ENCODE results near the gene ONECUT1. TPM values are rescaled to one million over a fixed set of nuclear protein-coding genes. Genes with fewer than 3 reads are reported as not detected.
"Not testable (repeated sequence)": the region's sequence is repeated elsewhere in the genome, so short reads cannot be mapped to it uniquely, and the experiment has no call there.

The ONECUT1 gene
- total RNA-seq: 304 and 341 TPM in 2 replicates
- long read RNA-seq, transcript ONECUT1-201 (2 exons, 2,092 nt): major isoform, 37 of 154 reads
- long read RNA-seq, transcript ONECUT1-203 (2 exons, 583 nt): minor isoform, 35 of 154 reads
- long read RNA-seq, partial matches to known transcripts: 4 of 154 reads
- long read RNA-seq, other reads (novel, unspliced or antisense): 78 of 154 reads

DNA sequence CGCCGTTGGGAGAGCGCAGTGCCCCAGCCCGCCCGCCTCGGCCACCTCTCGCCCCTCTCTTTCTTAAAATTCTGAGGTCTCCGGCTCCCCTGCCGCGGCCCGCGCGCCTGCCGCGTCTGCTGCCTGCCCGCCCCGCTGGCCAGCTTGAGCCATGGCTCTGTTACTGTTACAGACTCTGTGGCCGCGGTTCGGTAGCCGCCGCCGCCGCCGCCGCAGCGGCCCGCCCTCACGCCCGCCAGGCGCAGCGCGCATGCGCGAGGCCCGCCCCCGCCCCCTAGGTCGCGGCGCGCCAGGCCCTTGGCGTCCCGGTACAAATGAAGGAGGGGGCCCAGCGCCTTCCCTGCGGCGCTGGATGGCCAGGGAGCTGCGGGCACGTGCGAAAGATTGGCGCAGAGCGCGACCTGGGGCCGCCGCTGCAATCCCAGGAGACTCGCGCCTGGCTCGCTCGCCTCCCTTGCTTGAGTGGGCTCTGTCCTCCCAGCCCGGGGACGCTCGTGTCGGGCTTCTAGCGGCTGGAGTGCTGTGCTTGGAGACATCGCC, at the start of gene ONECUT1:
ONECUT1 (minus strand) TSS at position 168 of the 540 bp plus-strand sequence. CDS start 452 bp downstream, outside the sequence.
- Mint-ChIP-seq H3K36me3 (ENCODE audit: insufficient read depth) (peaks cover 45% of the 10 kb centered on the region), H3K4me3 (ENCODE audit: low read depth) (peak within 1 kb of the TSS; percentile 96), H3K27me3 (no peaks in the 10 kb centered on the region), H3K27ac (peak within 1 kb of the TSS; percentile 97), H3K4me1 (ENCODE audit: low read depth) (peaks cover 15% of the 10 kb centered on the region), H3K9me3 (ENCODE audit: low read depth) (peaks cover 3% of the 10 kb centered on the region)
- TF ChIP-seq, protein P1, sequence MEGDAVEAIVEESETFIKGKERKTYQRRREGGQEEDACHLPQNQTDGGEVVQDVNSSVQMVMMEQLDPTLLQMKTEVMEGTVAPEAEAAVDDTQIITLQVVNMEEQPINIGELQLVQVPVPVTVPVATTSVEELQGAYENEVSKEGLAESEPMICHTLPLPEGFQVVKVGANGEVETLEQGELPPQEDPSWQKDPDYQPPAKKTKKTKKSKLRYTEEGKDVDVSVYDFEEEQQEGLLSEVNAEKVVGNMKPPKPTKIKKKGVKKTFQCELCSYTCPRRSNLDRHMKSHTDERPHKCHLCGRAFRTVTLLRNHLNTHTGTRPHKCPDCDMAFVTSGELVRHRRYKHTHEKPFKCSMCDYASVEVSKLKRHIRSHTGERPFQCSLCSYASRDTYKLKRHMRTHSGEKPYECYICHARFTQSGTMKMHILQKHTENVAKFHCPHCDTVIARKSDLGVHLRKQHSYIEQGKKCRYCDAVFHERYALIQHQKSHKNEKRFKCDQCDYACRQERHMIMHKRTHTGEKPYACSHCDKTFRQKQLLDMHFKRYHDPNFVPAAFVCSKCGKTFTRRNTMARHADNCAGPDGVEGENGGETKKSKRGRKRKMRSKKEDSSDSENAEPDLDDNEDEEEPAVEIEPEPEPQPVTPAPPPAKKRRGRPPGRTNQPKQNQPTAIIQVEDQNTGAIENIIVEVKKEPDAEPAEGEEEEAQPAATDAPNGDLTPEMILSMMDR (IDR thresholded peaks at IDR 0.05; ENCODE audit: unreplicated experiment): no peak
- peak; percentile 83 for DNase-seq (ENCODE audit: low spot score, unreplicated experiment)

DNA sequence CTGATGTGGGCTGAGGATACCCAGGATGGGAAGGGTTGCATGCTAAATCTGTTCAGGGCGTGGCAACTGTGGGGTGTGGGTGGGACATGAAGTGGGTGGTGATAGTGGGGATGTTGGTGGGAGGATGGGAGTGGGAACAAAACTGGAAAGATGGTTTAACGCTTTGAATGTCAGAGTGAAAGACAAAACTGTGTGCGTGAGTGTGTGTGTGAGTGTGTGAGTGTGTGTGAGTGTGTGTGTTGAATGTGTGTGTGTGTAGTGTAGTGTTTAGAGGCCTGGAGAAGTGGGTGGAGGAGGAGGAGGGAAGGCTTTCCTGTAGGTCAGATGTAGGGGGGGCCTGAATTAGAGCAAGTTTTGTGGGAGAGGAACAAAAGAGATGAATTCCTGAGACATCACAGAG, 44.2 kb upstream of the ONECUT1 start:
- Mint-ChIP-seq H3K27ac (no peak overlapping the region), H3K4me1 (ENCODE audit: low read depth) (peaks cover 8% of the 10 kb centered on the region), H3K4me3 (ENCODE audit: low read depth) (no peak overlapping the region), H3K36me3 (ENCODE audit: insufficient read depth) (no peaks in the 10 kb centered on the region), H3K9me3 (ENCODE audit: low read depth) (peaks cover 3% of the 10 kb centered on the region), H3K27me3 (no peaks in the 10 kb centered on the region)
- TF ChIP-seq, protein P1 (IDR thresholded peaks at IDR 0.05; ENCODE audit: unreplicated experiment): no peak
- no peak for DNase-seq (ENCODE audit: low spot score, unreplicated experiment)

DNA sequence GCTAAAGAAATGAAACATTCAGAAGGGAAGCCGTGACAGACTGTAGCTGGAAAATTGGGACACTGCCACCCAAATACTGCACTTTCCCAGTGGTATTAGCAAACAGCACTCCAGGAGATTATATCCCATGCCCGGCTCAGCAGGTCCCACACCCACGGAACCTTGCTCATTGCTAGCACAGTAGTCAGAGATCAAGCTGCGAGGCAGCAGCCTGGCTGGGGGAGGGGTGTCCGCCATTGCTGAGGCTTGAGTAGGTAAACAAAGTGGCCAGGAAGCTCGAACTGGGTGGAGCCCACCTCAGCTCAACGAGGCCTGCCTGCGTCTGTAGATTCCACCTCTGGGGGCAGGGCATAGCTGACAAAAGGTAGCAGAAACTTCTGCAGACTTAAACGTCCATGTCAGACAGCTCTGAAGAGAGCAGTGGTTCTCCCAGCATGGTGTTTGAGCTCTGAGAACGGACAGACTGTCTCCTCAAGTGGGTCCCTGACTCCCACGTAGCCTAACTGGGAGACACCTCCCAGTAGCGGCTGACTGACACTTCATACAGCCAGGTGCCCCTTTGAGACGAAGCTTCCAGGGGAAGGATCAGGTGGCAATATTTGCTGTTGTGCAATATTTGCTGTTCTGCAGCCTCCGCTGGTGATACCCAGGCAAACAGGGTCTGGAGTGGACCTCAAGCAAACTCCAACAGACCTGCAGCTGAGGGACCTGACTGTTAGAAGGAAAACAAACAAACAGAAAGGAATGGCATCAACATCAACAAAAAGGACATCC, 34.2 kb upstream of the ONECUT1 start:
- Mint-ChIP-seq H3K36me3 (ENCODE audit: insufficient read depth) (peaks cover 12% of the 10 kb centered on the region), H3K4me1 (ENCODE audit: low read depth) (peaks cover 17% of the 10 kb centered on the region), H3K9me3 (ENCODE audit: low read depth) (peaks cover 29% of the 10 kb centered on the region)
- not testable (repeated sequence) for H3K27me3 Mint-ChIP-seq; H3K27ac Mint-ChIP-seq; DNase-seq (ENCODE audit: low spot score, unreplicated experiment); H3K4me3 Mint-ChIP-seq (ENCODE audit: low read depth)

DNA sequence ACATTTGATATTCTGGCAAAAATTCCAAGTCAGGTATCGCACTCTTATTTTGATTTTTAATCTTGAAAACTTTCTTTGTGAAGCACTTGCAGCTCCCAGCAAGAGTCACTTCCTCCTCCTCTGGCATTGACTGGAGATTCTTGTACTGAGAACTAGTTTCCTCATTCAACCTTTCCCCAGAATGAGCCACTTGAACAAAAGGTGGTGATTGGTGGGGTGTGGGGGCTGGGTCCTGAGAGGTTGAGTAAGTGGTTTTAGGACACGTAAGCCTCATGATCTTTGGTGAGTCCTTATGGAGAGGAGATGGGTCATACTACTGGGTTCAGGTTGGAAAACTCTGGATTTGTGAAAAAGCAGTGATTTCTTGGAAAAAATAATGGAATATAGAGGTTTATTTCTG, 32.3 kb upstream of the ONECUT1 start:
- H3K27ac Mint-ChIP-seq: no peak overlapping the region
- H3K9me3 Mint-ChIP-seq (ENCODE audit: low read depth): peaks cover 27% of the 10 kb centered on the region
- no peak for DNase-seq (ENCODE audit: low spot score, unreplicated experiment)
- peaks cover 13% of the 10 kb centered on the region for H3K36me3 Mint-ChIP-seq (ENCODE audit: insufficient read depth)
- no peaks in the 10 kb centered on the region for H3K27me3 Mint-ChIP-seq
- H3K4me3 Mint-ChIP-seq (ENCODE audit: low read depth): no peak overlapping the region
- H3K4me1 Mint-ChIP-seq (ENCODE audit: low read depth): peaks cover 17% of the 10 kb centered on the region
- TF ChIP-seq, protein P1 (IDR thresholded peaks at IDR 0.05; ENCODE audit: unreplicated experiment): no peak

DNA sequence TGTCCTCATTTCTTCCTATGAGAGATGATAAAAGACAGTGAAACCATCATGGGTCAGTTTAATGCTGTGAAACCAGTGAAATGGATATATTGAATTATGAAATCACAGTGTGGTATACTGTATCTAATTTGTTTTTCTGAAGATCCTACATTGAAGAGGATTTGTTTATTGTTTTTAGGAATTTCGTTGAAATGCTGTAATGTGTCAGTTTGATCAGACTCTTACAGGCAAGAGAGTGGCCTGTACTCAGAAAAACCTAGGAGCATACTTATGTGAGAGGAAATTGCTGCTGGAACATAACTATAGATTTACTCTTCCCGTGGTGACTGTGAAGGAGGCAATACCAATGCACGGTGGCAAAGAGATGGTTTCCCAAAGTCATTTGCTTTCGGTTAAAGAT, 29.1 kb upstream of the ONECUT1 start:
- TF ChIP-seq, protein P1 (IDR thresholded peaks at IDR 0.05; ENCODE audit: unreplicated experiment): no peak
- DNase-seq (ENCODE audit: low spot score, unreplicated experiment): no peak
- H3K36me3 Mint-ChIP-seq (ENCODE audit: insufficient read depth): peaks cover 8% of the 10 kb centered on the region
- H3K9me3 Mint-ChIP-seq (ENCODE audit: low read depth): peaks cover 18% of the 10 kb centered on the region
- H3K4me3 Mint-ChIP-seq (ENCODE audit: low read depth): no peak overlapping the region
- no peak overlapping the region for H3K27ac Mint-ChIP-seq
- peaks cover 10% of the 10 kb centered on the region for H3K4me1 Mint-ChIP-seq (ENCODE audit: low read depth)
- H3K27me3 Mint-ChIP-seq: no peaks in the 10 kb centered on the region

DNA sequence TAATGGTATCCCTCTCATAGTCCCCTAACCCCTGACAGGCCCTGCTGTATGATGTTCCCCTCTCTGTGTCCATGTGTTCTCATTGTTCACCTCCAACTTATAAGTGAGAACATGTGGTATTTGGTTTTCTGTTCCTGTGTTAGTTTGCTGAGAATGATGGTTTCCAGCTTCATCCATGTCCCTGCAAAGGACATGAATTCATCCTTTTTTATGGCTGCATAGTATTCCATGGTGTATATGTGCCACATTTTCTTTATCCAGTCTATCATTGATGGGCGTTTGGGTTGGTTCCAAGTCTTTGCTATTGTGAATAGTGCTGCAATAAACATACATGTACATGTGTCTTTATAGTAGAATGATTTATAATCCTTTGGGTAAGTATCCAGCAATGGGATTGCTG, 25.8 kb upstream of the ONECUT1 start:
- not testable (repeated sequence) for H3K27ac Mint-ChIP-seq, H3K27me3 Mint-ChIP-seq

More for the DNA sequence above, 25.8 kb upstream of the ONECUT1 start:
- H3K4me1 Mint-ChIP-seq (ENCODE audit: low read depth); H3K36me3 Mint-ChIP-seq (ENCODE audit: insufficient read depth); H3K4me3 Mint-ChIP-seq (ENCODE audit: low read depth); DNase-seq (ENCODE audit: low spot score, unreplicated experiment): not testable (repeated sequence)
- H3K9me3 Mint-ChIP-seq (ENCODE audit: low read depth): peaks cover 12% of the 10 kb centered on the region

Measured in progenitor cell of endocrine pancreas (in vitro differentiated cells).